ENCODE measurements around the gene IFNA17. TPM values are rescaled to one million over a fixed set of nuclear protein-coding genes. Genes with fewer than 3 reads are reported as not detected.

Gene IFNA17
- total RNA-seq, 1 experiment from 2014 or later, result not detected

- H3K27ac ChIP-seq (ENCODE audit: low read length), result no peak overlapping the region
- intact Hi-C loops (cut with micrococcal nuclease), result no loop called here
- H3K9me2 ChIP-seq (replicated peaks; ENCODE audit: low read length), result no peaks in the 10 kb centered on the region
- POLR2A ChIA-PET (ENCODE audit: unreplicated experiment), result no interaction called here
- H3K4me2 ChIP-seq (ENCODE audit: low read length), result no peak overlapping the region
- DNase-seq (no peak), ATAC-seq (no peak)
- no peaks in the 10 kb centered on the region for H3K79me2 ChIP-seq (ENCODE audit: low read length)
- no peak overlapping the region for H3K9ac ChIP-seq (ENCODE audit: low read length)
- peaks cover 4% of the 10 kb centered on the region; the same call in 1 of the 2 replicates for H3K4me1 ChIP-seq (ENCODE audit: insufficient read depth, low read length)
- no peaks in the 10 kb centered on the region for H4K20me1 ChIP-seq (ENCODE audit: low read length)
- H3K36me3 ChIP-seq (ENCODE audit: low read depth, low read length), result no peaks in the 10 kb centered on the region
- H3K27me3 ChIP-seq (ENCODE audit: low read length), result no peaks in the 10 kb centered on the region; the same call in 1 of the 2 replicates
- H2AFZ ChIP-seq (ENCODE audit: low read length), result no peak overlapping the region
- no peak overlapping the region for H3K4me3 ChIP-seq (ENCODE audit: low read length)
- H3K9me3 ChIP-seq (ENCODE audit: low read length), result no peaks in the 10 kb centered on the region
- H3F3A ChIP-seq (ENCODE audit: low read length, unreplicated experiment), result no peaks in the 10 kb centered on the region
- CTCF ChIA-PET, result no interaction called here
- TF ChIP-seq EZH2 (IDR thresholded peaks at IDR 0.05; ENCODE audit: low read length, unreplicated experiment), result no peak
- no peak for TF ChIP-seq EZH2phosphoT487 (IDR thresholded peaks at IDR 0.05; ENCODE audit: borderline replicate concordance, low read length)
- no peak for TF ChIP-seq CTCF (conservative IDR thresholded peaks at IDR 0.05; ENCODE audit: low read depth, low read length)
- BruUV-seq (replicated peaks), result no TSS peak
These were observed 38.9 kb upstream of the IFNA17 start for GRCh38 chr9:21266733-21267484.

- CTCF ChIA-PET, result interaction anchor here (0.9 kb wide), 1 partner anchor 13 kb away, joined by 4 read pairs; no protein-coding TSS in a partner anchor
- ATAC-seq, result peak; percentile 33
These were observed 37.6 kb upstream of the IFNA17 start for GRCh38 chr9:21265421-21266189.

More at GRCh38 chr9:21265421-21266189, 37.6 kb upstream of the IFNA17 start:
- Histone ChIP-seq H3F3A (ENCODE audit: low read length, unreplicated experiment) (no peaks in the 10 kb centered on the region), H3K4me2 (ENCODE audit: low read length) (peak overlapping the region; percentile 16; the same call in 1 of the 2 replicates), H3K9ac (ENCODE audit: low read length) (no peak overlapping the region), H3K9me3 (ENCODE audit: low read length) (no peaks in the 10 kb centered on the region), H3K4me3 (ENCODE audit: low read length) (no peak overlapping the region), H3K27ac (ENCODE audit: low read length) (no peak overlapping the region), H3K36me3 (ENCODE audit: low read depth, low read length) (no peaks in the 10 kb centered on the region), H4K20me1 (ENCODE audit: low read length) (no peaks in the 10 kb centered on the region), H3K9me2 (replicated peaks; ENCODE audit: low read length) (no peaks in the 10 kb centered on the region), H3K27me3 (ENCODE audit: low read length) (no peaks in the 10 kb centered on the region; the same call in 1 of the 2 replicates), H3K79me2 (ENCODE audit: low read length) (no peaks in the 10 kb centered on the region), H2AFZ (ENCODE audit: low read length) (no peak overlapping the region), H3K4me1 (ENCODE audit: insufficient read depth, low read length) (peaks cover 4% of the 10 kb centered on the region; the same call in 1 of the 2 replicates)
- DNase-seq, result peak; percentile 56
- TF ChIP-seq EZH2 (IDR thresholded peaks at IDR 0.05; ENCODE audit: low read length, unreplicated experiment), result no peak
- TF ChIP-seq CTCF (conservative IDR thresholded peaks at IDR 0.05; ENCODE audit: low read depth, low read length), result no peak
- no peak for TF ChIP-seq EZH2phosphoT487 (IDR thresholded peaks at IDR 0.05; ENCODE audit: borderline replicate concordance, low read length)
- BruUV-seq (replicated peaks), result no TSS peak
- intact Hi-C loops (cut with micrococcal nuclease), result no loop called here
- POLR2A ChIA-PET (ENCODE audit: unreplicated experiment), result no interaction called here

All from PC-3 (cell line).